ENCODE measurements around the gene SPTBN1.

DNA sequence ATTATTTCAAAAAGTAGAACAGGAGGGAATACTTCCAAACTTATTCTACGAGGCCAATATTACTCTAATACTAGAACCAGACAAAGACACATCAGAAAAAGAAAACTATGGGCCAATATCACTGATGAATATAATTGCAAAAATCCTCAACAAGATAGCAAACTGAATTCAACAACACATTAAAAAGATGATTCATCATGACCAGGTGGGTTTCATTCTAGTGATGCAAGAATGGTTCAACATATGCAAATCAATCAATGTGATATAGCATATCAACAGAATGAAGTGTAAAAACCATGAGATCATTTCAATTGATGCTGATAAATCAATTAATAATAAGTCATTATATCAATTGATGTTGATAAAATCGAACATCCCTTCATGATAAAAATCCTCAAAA, 244.9 kb downstream of the SPTBN1 start:
- TF ChIP-seq, protein P1, sequence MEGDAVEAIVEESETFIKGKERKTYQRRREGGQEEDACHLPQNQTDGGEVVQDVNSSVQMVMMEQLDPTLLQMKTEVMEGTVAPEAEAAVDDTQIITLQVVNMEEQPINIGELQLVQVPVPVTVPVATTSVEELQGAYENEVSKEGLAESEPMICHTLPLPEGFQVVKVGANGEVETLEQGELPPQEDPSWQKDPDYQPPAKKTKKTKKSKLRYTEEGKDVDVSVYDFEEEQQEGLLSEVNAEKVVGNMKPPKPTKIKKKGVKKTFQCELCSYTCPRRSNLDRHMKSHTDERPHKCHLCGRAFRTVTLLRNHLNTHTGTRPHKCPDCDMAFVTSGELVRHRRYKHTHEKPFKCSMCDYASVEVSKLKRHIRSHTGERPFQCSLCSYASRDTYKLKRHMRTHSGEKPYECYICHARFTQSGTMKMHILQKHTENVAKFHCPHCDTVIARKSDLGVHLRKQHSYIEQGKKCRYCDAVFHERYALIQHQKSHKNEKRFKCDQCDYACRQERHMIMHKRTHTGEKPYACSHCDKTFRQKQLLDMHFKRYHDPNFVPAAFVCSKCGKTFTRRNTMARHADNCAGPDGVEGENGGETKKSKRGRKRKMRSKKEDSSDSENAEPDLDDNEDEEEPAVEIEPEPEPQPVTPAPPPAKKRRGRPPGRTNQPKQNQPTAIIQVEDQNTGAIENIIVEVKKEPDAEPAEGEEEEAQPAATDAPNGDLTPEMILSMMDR (IDR thresholded peaks at IDR 0.05; ENCODE audit: low read depth, low read length) = no peak
- no peak for TF ChIP-seq EZH2phosphoT487 (IDR thresholded peaks at IDR 0.05; ENCODE audit: low read depth)
